KMS-11 (cell line): Measurements from ENCODE around the gene ZNF526.

Experiments used
- H2AFZ ChIP-seq: fragments of 200-600 bp; sonication (generic); 2 replicates; pipeline ENCODE4 v1.6.1; 2016; ENCODE audit warnings: antibody characterized with exemption, mixed run types, low read depth
- H3K27ac ChIP-seq: fragments of 200-600 bp; sonication (generic); 2 replicates; pipeline ENCODE4 v1.6.1; 2016; ENCODE audit warnings: mild to moderate bottlenecking, mixed run types
- H3K27me3 ChIP-seq: fragments of 200-600 bp; sonication (generic); 2 replicates; pipeline ENCODE4 v1.6.1; 2017; ENCODE audit warnings: mild to moderate bottlenecking, low read depth, mixed run types, moderate library complexity; ENCODE audit not compliant: insufficient read depth
- H3K36me3 ChIP-seq: fragments of 200-600 bp; sonication (generic); 2 replicates; pipeline ENCODE4 v1.6.1; 2017; ENCODE audit warnings: mild to moderate bottlenecking, mixed run types; ENCODE audit not compliant: insufficient read depth
- H3K4me1 ChIP-seq: fragments of 200-600 bp; sonication (generic); 2 replicates; pipeline ENCODE4 v1.6.1; 2016; ENCODE audit warnings: mild to moderate bottlenecking, low read depth, mixed run types; ENCODE audit not compliant: poor library complexity, severe bottlenecking
- H3K4me2 ChIP-seq: fragments of 200-600 bp; sonication (generic); 2 replicates; pipeline ENCODE4 v1.7.0; 2016; ENCODE audit warnings: mild to moderate bottlenecking, mixed run types
- H3K4me3 ChIP-seq: fragments of 200-600 bp; sonication (generic); IDR thresholded peaks from 2 replicates; pipeline ENCODE4 v1.6.1; 2017; ENCODE audit warnings: low read depth, low read length, mixed read lengths; ENCODE audit not compliant: insufficient read depth
- H3K79me2 ChIP-seq: fragments of 200-600 bp; sonication (generic); 2 replicates; pipeline ENCODE4 v1.6.1; 2016; ENCODE audit warnings: low read depth, mixed run types; ENCODE audit not compliant: insufficient read depth
- H3K9ac ChIP-seq: fragments of 200-600 bp; sonication (generic); 2 replicates; pipeline ENCODE4 v1.6.1; 2016; ENCODE audit warnings: mild to moderate bottlenecking, mixed run types
- H4K20me1 ChIP-seq: fragments of 200-600 bp; sonication (generic); 2 replicates; pipeline ENCODE4 v1.6.1; 2016; ENCODE audit warnings: mild to moderate bottlenecking, mixed run types; ENCODE audit not compliant: insufficient read depth
- TF ChIP-seq, protein P1 (sequence below): fragments of 200-600 bp; sonication (generic); conservative IDR thresholded peaks from 2 replicates; pipeline ENCODE4 v1.6.1; 2017; ENCODE audit warnings: low read depth, mild to moderate bottlenecking, antibody characterized with exemption, low read length, moderate library complexity, mixed read lengths

The ZNF526 gene

DNA sequence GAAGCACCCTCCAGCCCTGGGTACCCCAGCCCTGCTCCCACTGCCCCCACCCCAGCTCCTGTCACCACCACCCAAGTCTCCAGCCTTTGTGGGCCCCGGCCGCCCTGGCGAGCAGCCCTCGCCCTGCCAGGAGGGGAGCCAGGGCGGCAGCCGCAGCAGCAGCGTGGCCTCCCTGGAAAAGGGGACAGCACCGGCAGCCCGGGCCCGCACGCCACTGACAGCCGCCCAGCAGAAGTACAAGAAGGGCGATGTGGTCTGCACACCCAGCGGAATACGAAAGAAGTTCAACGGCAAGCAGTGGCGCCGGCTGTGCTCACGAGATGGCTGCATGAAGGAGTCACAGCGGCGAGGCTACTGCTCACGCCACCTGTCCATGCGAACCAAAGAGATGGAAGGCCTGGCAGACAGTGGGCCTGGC lies 52.9 kb downstream of the ZNF526 start:
- no peaks in the 10 kb centered on the region for H4K20me1 ChIP-seq
- no peak overlapping the region for H3K9ac ChIP-seq
- H3K27me3 ChIP-seq = no peaks in the 10 kb centered on the region
- H3K79me2 ChIP-seq = peaks cover 30% of the 10 kb centered on the region; the same call in 1 of the 2 replicates
- peaks cover 15% of the 10 kb centered on the region for H3K4me1 ChIP-seq
- no peak overlapping the region for H3K27ac ChIP-seq
- H3K4me3 ChIP-seq = no peak overlapping the region
- H3K36me3 ChIP-seq = no peaks in the 10 kb centered on the region
- TF ChIP-seq, protein P1, sequence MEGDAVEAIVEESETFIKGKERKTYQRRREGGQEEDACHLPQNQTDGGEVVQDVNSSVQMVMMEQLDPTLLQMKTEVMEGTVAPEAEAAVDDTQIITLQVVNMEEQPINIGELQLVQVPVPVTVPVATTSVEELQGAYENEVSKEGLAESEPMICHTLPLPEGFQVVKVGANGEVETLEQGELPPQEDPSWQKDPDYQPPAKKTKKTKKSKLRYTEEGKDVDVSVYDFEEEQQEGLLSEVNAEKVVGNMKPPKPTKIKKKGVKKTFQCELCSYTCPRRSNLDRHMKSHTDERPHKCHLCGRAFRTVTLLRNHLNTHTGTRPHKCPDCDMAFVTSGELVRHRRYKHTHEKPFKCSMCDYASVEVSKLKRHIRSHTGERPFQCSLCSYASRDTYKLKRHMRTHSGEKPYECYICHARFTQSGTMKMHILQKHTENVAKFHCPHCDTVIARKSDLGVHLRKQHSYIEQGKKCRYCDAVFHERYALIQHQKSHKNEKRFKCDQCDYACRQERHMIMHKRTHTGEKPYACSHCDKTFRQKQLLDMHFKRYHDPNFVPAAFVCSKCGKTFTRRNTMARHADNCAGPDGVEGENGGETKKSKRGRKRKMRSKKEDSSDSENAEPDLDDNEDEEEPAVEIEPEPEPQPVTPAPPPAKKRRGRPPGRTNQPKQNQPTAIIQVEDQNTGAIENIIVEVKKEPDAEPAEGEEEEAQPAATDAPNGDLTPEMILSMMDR = no peak
- H2AFZ ChIP-seq = no peak overlapping the region
- no peak overlapping the region for H3K4me2 ChIP-seq

DNA sequence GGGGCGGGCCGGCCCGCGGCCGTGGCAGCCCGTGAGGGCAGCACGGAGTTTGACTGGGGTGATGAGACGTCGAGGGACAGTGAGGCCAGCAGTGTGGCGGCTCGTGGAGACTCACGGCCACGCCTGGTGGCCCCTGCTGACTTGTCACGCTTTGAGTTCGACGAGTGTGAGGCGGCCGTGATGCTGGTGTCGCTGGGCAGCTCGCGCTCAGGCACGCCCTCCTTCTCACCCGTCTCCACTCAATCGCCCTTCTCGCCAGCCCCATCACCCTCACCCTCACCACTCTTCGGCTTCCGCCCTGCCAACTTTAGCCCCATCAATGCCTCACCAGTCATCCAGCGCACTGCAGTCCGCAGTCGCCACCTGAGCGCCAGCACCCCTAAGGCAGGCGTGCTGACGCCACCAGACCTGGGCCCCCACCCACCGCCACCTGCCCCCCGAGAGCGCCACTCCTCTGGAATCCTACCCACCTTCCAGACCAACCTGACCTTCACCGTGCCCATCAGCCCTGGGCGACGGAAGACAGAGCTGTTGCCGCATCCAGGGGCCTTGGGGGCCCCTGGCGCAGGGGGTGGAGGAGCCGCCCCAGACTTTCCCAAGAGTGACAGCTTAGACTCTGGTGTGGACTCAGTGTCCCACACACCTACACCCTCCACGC lies 53.4 kb downstream of the ZNF526 start:
- Histone ChIP-seq H3K9ac (no peak overlapping the region), H4K20me1 (no peaks in the 10 kb centered on the region), H3K27ac (no peak overlapping the region), H3K36me3 (no peaks in the 10 kb centered on the region), H3K27me3 (no peaks in the 10 kb centered on the region), H3K79me2 (peaks cover 30% of the 10 kb centered on the region; the same call in 1 of the 2 replicates), H3K4me2 (no peak overlapping the region), H2AFZ (no peak overlapping the region), H3K4me3 (no peak overlapping the region), H3K4me1 (peaks cover 20% of the 10 kb centered on the region)
- TF ChIP-seq, protein P1 = no peak

DNA sequence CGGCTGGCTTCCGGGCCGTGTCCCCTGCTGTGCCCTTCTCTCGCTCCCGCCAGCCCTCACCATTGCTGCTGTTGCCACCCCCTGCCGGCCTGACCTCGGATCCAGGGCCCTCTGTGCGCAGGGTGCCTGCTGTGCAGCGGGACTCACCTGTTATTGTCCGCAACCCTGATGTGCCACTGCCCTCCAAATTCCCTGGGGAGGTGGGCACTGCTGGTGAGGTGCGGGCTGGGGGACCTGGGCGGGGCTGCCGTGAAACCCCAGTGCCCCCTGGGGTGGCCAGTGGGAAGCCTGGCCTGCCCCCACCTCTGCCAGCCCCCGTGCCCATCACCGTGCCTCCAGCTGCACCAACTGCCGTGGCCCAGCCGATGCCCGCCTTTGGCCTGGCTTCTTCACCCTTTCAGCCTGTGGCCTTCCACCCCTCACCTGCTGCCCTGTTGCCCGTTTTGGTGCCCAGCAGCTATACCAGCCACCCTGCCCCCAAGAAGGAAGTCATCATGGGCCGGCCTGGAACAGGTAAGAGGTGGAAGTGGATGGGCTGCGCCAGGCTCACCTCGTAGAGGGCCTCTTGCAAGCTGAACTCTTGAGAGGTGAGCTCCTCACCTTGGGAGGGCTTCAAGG lies 54.1 kb downstream of the ZNF526 start:
- no peak overlapping the region for H3K4me3 ChIP-seq
- H3K79me2 ChIP-seq = peaks cover 30% of the 10 kb centered on the region; the same call in 1 of the 2 replicates
- no peaks in the 10 kb centered on the region for H3K27me3 ChIP-seq
- H4K20me1 ChIP-seq = no peaks in the 10 kb centered on the region
- TF ChIP-seq, protein P1 = no peak
- H3K27ac ChIP-seq = no peak overlapping the region
- H3K9ac ChIP-seq = no peak overlapping the region
- peaks cover 27% of the 10 kb centered on the region for H3K4me1 ChIP-seq
- H2AFZ ChIP-seq = no peak overlapping the region
- H3K36me3 ChIP-seq = no peaks in the 10 kb centered on the region
- no peak overlapping the region for H3K4me2 ChIP-seq

DNA sequence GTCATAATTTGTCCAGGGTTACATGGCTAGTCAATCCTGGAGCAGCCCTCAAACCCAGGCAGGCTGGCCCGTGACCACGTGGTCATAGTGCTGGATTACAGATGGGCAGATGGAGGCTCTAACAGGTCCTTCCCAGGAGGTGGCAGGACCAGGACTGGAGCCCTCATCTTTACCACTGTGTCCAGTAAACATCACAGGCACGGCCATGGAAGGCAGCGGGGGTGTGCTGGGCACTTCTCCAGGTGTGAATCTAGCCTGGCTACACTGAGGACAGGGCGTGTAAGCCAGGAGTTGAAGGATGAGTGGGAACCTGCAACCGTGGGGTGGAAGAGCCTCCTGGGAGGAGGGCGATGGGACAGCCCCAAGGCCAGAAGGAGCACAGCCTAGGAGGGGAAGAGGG lies 55.0 kb downstream of the ZNF526 start:
- Histone ChIP-seq H3K4me2 (no peak overlapping the region), H2AFZ (no peak overlapping the region), H3K9ac (no peak overlapping the region), H3K4me3 (no peak overlapping the region), H3K4me1 (peaks cover 31% of the 10 kb centered on the region), H4K20me1 (no peaks in the 10 kb centered on the region), H3K27ac (no peak overlapping the region), H3K36me3 (no peaks in the 10 kb centered on the region), H3K27me3 (no peaks in the 10 kb centered on the region), H3K79me2 (peaks cover 23% of the 10 kb centered on the region; the same call in 1 of the 2 replicates)
- TF ChIP-seq, protein P1 = no peak
